Loucy (cell line): ENCODE data around the gene HS1BP3.

Experiments used
- EZH2phosphoT487 ChIP-seq: fragments of 200-600 bp; IDR thresholded peaks from 2 replicates; pipeline ENCODE4 v1.6.1; 2018; ENCODE audit warnings: antibody characterized with exemption, mild to moderate bottlenecking, moderate library complexity, borderline replicate concordance
- TF ChIP-seq, protein P1 (sequence below): fragments of 200-600 bp; sonication (generic); conservative IDR thresholded peaks from 2 replicates; pipeline ENCODE4 v1.5.1; 2014; ENCODE audit warnings: mild to moderate bottlenecking, antibody characterized with exemption, low read length

DNA sequence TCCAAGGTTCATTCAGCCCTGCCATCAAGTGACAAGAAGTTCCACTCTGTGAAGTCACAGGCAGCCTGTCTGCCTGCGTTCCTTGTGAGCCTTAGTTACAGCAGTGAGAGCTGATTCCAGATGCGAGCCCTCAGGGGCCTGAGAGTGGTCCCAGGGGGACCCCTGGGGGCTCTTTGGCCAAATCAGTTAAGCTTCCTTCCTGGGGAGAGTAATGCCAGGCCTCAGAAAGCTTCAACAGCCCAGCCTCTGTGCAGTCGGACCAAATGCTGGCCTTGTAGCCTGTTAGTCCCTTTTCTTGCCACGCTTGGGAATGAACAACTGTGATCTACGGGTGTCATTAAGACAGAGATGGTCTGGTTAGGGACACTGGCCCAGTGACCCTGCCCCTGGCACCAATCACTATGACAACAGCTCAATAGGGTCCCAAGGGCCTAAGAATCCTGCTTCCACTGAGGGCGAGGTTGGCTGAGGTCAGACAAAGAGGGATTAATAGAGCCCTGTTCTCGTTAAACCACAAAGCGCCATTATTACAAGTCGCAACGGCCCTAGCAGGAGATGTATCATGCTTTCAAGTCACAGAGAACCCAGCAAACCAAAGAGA is 50.9 kb downstream of the HS1BP3 start:
- TF ChIP-seq, protein P1, sequence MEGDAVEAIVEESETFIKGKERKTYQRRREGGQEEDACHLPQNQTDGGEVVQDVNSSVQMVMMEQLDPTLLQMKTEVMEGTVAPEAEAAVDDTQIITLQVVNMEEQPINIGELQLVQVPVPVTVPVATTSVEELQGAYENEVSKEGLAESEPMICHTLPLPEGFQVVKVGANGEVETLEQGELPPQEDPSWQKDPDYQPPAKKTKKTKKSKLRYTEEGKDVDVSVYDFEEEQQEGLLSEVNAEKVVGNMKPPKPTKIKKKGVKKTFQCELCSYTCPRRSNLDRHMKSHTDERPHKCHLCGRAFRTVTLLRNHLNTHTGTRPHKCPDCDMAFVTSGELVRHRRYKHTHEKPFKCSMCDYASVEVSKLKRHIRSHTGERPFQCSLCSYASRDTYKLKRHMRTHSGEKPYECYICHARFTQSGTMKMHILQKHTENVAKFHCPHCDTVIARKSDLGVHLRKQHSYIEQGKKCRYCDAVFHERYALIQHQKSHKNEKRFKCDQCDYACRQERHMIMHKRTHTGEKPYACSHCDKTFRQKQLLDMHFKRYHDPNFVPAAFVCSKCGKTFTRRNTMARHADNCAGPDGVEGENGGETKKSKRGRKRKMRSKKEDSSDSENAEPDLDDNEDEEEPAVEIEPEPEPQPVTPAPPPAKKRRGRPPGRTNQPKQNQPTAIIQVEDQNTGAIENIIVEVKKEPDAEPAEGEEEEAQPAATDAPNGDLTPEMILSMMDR = no peak
- no peak for TF ChIP-seq EZH2phosphoT487
